ENCODE measurements around the gene PAPPA. TPM values are rescaled to one million over a fixed set of nuclear protein-coding genes. Genes with fewer than 3 reads are reported as not detected.

The PAPPA gene
- polyA plus RNA-seq, 2 donors = 0.98 to 1.1 TPM

DNA sequence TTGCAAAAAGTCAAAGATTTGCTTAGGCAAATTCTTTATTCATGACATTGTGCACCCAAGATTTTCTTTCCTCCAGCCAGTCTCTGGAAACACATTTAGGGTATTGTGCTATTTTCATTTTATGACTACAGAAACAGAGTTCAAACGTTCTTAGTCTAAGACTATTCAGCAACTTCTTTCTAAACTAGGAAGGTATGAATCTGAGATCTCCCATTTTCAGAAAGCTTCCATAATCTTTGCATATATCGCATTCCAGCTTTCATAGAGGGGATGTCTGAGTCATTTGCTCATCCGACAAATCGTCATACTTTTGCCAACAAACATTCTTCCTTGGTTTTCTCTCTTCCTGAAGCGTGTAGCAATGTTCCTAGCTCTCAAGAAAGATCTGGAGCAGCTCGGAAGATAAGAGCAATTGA, 1.6 kb upstream of the PAPPA start:
- H3K4me3 ChIP-seq (ENCODE audit: low read depth in 1 of 2, low read length in 2 of 2) = no peak overlapping the region
- H3K4me1 ChIP-seq (ENCODE audit: control insufficient read depth in 2 of 2, insufficient read depth in 2 of 2, low read length in 1 of 2) = peaks cover 3 to 4% of the 10 kb centered on the region in 2 donors
- 44 to 45% methylated on average over 6 of the region's 6 CpGs for WGBS, 2 donors
- H3K9me3 ChIP-seq (ENCODE audit: control insufficient read depth in 2 of 2, insufficient read depth in 1 of 2, low read depth in 1 of 2, low read length in 1 of 2) = no peaks in the 10 kb centered on the region
- H3K36me3 ChIP-seq (ENCODE audit: control insufficient read depth in 2 of 2, insufficient read depth in 2 of 2, low read length in 1 of 2) = no peaks in the 10 kb centered on the region
- no peak overlapping the region for H3K27ac ChIP-seq (ENCODE audit: low read depth in 2 of 2, low read length in 1 of 2)
- H3K27me3 ChIP-seq (ENCODE audit: control insufficient read depth in 1 of 2, insufficient read depth in 2 of 2, low read length in 2 of 2) = no peaks in the 10 kb centered on the region

GRCh38 chr9:116152390-116152789, 1.2 kb upstream of the PAPPA start:
- Histone ChIP-seq H3K27me3 (ENCODE audit: control insufficient read depth in 1 of 2, insufficient read depth in 2 of 2, low read length in 2 of 2) (no peaks in the 10 kb centered on the region), H3K4me3 (ENCODE audit: low read depth in 1 of 2, low read length in 2 of 2) (no peak overlapping the region), H3K36me3 (ENCODE audit: control insufficient read depth in 2 of 2, insufficient read depth in 2 of 2, low read length in 1 of 2) (no peaks in the 10 kb centered on the region), H3K9me3 (ENCODE audit: control insufficient read depth in 2 of 2, insufficient read depth in 1 of 2, low read depth in 1 of 2, low read length in 1 of 2) (no peaks in the 10 kb centered on the region), H3K27ac (ENCODE audit: low read depth in 2 of 2, low read length in 1 of 2) (no peak overlapping the region), H3K4me1 (ENCODE audit: control insufficient read depth in 2 of 2, insufficient read depth in 2 of 2, low read length in 1 of 2) (peaks cover 4% of the 10 kb centered on the region in 2 donors)
- WGBS, 2 donors = 46 to 48% methylated on average over 2 of the region's 2 CpGs

- WGBS, 2 donors = 23 to 26% methylated on average over 9 of the region's 9 CpGs
- peak overlapping the region in 1 of 2 donors; percentile 53 for H3K27ac ChIP-seq (ENCODE audit: low read depth in 2 of 2, low read length in 1 of 2)
- H3K4me1 ChIP-seq (ENCODE audit: control insufficient read depth in 2 of 2, insufficient read depth in 2 of 2, low read length in 1 of 2) = peaks cover 4% of the 10 kb centered on the region in 2 donors
- no peaks in the 10 kb centered on the region for H3K36me3 ChIP-seq (ENCODE audit: control insufficient read depth in 2 of 2, insufficient read depth in 2 of 2, low read length in 1 of 2)
- H3K9me3 ChIP-seq (ENCODE audit: control insufficient read depth in 2 of 2, insufficient read depth in 1 of 2, low read depth in 1 of 2, low read length in 1 of 2) = no peaks in the 10 kb centered on the region
- no peaks in the 10 kb centered on the region for H3K27me3 ChIP-seq (ENCODE audit: control insufficient read depth in 1 of 2, insufficient read depth in 2 of 2, low read length in 2 of 2)
- H3K4me3 ChIP-seq (ENCODE audit: low read depth in 1 of 2, low read length in 2 of 2) = peak overlapping the region in 1 of 2 donors; percentile 62
These were observed 438 bp upstream of the PAPPA start for GRCh38 chr9:116152941-116153764.

DNA sequence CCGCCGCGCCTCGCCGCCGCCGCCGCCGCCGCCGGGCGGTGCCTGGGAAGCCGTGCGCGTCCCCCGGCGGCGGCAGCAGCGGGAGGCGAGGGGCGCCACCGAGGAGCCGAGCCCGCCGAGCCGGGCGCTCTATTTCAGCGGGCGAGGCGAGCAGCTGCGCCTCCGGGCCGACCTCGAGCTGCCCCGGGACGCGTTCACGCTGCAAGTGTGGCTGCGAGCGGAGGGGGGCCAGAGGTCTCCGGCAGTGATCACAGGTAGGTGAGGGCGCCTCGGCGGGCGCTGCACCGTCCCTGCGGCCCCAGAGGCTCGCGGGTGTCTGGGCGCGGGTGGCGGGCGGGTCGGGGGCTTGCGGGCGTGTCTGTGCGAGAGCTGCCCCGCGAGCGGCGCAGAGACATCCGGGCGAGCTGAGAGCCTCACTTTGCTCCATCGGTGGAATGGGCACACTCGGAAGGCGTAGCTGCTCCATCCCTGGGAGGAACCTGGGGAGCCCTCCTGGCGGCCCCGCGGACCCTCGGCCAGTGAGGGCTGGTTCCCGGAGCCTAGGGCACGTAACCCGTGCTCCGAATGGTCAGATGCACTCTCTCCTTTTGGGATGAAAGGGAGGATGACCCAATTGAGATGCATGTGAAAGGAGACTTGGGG, 864 bp downstream of the PAPPA start:
- Histone ChIP-seq H3K27ac (ENCODE audit: low read depth in 2 of 2, low read length in 1 of 2) (peak overlapping the region; percentile 19 to 34), H3K9me3 (ENCODE audit: control insufficient read depth in 2 of 2, insufficient read depth in 1 of 2, low read depth in 1 of 2, low read length in 1 of 2) (no peaks in the 10 kb centered on the region), H3K4me3 (ENCODE audit: low read depth in 1 of 2, low read length in 2 of 2) (peak overlapping the region; percentile 57 to 62), H3K4me1 (ENCODE audit: control insufficient read depth in 2 of 2, insufficient read depth in 2 of 2, low read length in 1 of 2) (peaks cover 4% of the 10 kb centered on the region in 2 donors), H3K27me3 (ENCODE audit: control insufficient read depth in 1 of 2, insufficient read depth in 2 of 2, low read length in 2 of 2) (no peaks in the 10 kb centered on the region), H3K36me3 (ENCODE audit: control insufficient read depth in 2 of 2, insufficient read depth in 2 of 2, low read length in 1 of 2) (no peaks in the 10 kb centered on the region)
- 1 to 2% methylated on average over 62 to 74 of the region's 74 CpGs for WGBS, 2 donors

GRCh38 chr9:116154976-116155697, 1.5 kb downstream of the PAPPA start:
- H3K27ac ChIP-seq (ENCODE audit: low read depth in 2 of 2, low read length in 1 of 2) = peak overlapping the region; percentile 34 to 49
- H3K4me1 ChIP-seq (ENCODE audit: control insufficient read depth in 2 of 2, insufficient read depth in 2 of 2, low read length in 1 of 2) = peaks cover 4% of the 10 kb centered on the region in 2 donors
- H3K36me3 ChIP-seq (ENCODE audit: control insufficient read depth in 2 of 2, insufficient read depth in 2 of 2, low read length in 1 of 2) = no peaks in the 10 kb centered on the region
- no peaks in the 10 kb centered on the region for H3K9me3 ChIP-seq (ENCODE audit: control insufficient read depth in 2 of 2, insufficient read depth in 1 of 2, low read depth in 1 of 2, low read length in 1 of 2)
- H3K27me3 ChIP-seq (ENCODE audit: control insufficient read depth in 1 of 2, insufficient read depth in 2 of 2, low read length in 2 of 2) = no peaks in the 10 kb centered on the region
- WGBS, 2 donors = 2 to 4% methylated on average over 27 of the region's 27 CpGs
- peak overlapping the region; percentile 57 to 62 for H3K4me3 ChIP-seq (ENCODE audit: low read depth in 1 of 2, low read length in 2 of 2)

DNA sequence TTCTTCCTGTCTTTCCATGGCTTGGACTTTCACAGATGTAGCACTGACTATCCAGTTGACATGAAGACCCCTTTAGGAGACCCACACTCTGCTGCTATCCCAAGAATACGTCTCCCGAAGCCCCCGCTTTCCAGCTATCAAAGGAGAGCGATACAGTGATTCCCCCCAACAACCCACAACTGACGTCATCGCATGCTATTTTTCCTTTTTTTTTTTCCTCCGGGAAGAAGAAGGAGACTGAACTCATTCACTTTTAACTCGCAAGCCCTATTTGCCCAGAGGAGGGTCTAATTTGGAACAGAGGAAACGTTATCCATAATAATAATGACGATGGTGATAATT, 2.1 kb downstream of the PAPPA start:
- H3K9me3 ChIP-seq (ENCODE audit: control insufficient read depth in 2 of 2, insufficient read depth in 1 of 2, low read depth in 1 of 2, low read length in 1 of 2) = no peaks in the 10 kb centered on the region
- peaks cover 4% of the 10 kb centered on the region in 2 donors for H3K4me1 ChIP-seq (ENCODE audit: control insufficient read depth in 2 of 2, insufficient read depth in 2 of 2, low read length in 1 of 2)
- WGBS, 2 donors = 4 to 5% methylated on average over 10 of the region's 10 CpGs
- no peaks in the 10 kb centered on the region for H3K36me3 ChIP-seq (ENCODE audit: control insufficient read depth in 2 of 2, insufficient read depth in 2 of 2, low read length in 1 of 2)
- no peaks in the 10 kb centered on the region for H3K27me3 ChIP-seq (ENCODE audit: control insufficient read depth in 1 of 2, insufficient read depth in 2 of 2, low read length in 2 of 2)
- peak overlapping the region; percentile 57 to 62 for H3K4me3 ChIP-seq (ENCODE audit: low read depth in 1 of 2, low read length in 2 of 2)
- peak overlapping the region; percentile 30 to 34 for H3K27ac ChIP-seq (ENCODE audit: low read depth in 2 of 2, low read length in 1 of 2)

DNA sequence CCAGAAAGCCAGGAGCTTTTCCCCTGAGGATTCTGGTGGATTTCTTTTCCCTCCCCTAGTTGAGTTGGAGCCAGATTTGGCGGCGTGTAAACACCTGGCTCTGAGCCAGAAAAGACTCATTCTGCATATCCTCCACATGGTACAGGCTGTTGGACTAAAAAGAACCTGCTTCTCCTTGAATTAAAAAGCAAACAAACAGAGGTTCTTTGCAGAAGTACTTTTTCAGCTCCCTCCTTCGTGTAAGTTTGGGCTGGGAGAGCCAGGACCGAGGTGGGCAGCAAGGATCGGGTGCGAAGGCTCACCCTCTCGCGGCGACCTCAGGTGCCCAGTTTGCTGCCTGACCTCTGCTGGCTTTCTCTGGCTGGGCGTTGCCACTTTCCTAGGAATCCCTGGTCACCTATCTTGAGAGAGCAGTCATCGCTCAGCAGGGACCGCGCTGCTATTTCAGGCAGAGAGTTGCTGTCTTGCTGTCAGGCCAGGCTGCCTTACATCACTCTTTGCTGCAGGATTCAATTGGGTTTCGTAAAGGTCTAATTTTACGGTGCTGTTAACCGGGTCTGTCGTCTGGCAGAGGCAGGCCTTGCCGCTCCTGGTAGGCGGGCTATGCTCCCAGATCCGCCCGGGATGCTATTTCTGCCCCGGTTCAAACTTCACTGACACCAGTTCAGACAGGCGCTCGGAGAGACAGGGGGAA, 3.2 kb downstream of the PAPPA start:
- WGBS, 2 donors = 9 to 15% methylated on average over 24 of the region's 24 CpGs
- peaks cover 4% of the 10 kb centered on the region in 2 donors for H3K4me1 ChIP-seq (ENCODE audit: control insufficient read depth in 2 of 2, insufficient read depth in 2 of 2, low read length in 1 of 2)
- H3K36me3 ChIP-seq (ENCODE audit: control insufficient read depth in 2 of 2, insufficient read depth in 2 of 2, low read length in 1 of 2) = no peaks in the 10 kb centered on the region
- H3K4me3 ChIP-seq (ENCODE audit: low read depth in 1 of 2, low read length in 2 of 2) = peak overlapping the region in 1 of 2 donors; percentile 22
- H3K9me3 ChIP-seq (ENCODE audit: control insufficient read depth in 2 of 2, insufficient read depth in 1 of 2, low read depth in 1 of 2, low read length in 1 of 2) = no peaks in the 10 kb centered on the region
- peak overlapping the region; percentile 76 to 85 for H3K27ac ChIP-seq (ENCODE audit: low read depth in 2 of 2, low read length in 1 of 2)
- no peaks in the 10 kb centered on the region for H3K27me3 ChIP-seq (ENCODE audit: control insufficient read depth in 1 of 2, insufficient read depth in 2 of 2, low read length in 2 of 2)

GRCh38 chr9:116157436-116158138, 4.0 kb downstream of the PAPPA start:
- Histone ChIP-seq H3K27ac (ENCODE audit: low read depth in 2 of 2, low read length in 1 of 2) (peak overlapping the region in 1 of 2 donors; percentile 85), H3K27me3 (ENCODE audit: control insufficient read depth in 1 of 2, insufficient read depth in 2 of 2, low read length in 2 of 2) (no peaks in the 10 kb centered on the region), H3K9me3 (ENCODE audit: control insufficient read depth in 2 of 2, insufficient read depth in 1 of 2, low read depth in 1 of 2, low read length in 1 of 2) (no peaks in the 10 kb centered on the region), H3K4me1 (ENCODE audit: control insufficient read depth in 2 of 2, insufficient read depth in 2 of 2, low read length in 1 of 2) (peaks cover 4% of the 10 kb centered on the region in 2 donors), H3K4me3 (ENCODE audit: low read depth in 1 of 2, low read length in 2 of 2) (no peak overlapping the region), H3K36me3 (ENCODE audit: control insufficient read depth in 2 of 2, insufficient read depth in 2 of 2, low read length in 1 of 2) (no peaks in the 10 kb centered on the region)
- WGBS, 2 donors = 29 to 44% methylated on average over 6 of the region's 6 CpGs

Data from esophagus (tissue), 2 donors.